SU-DHL-6 (cell line): ENCODE measurements around the gene OSBPL6.

Experiments used
- EZH2phosphoT487 ChIP-seq: fragments of 200-600 bp; sonication (generic), shearing (Covaris generic); conservative IDR thresholded peaks from 2 replicates; pipeline ENCODE4 v1.6.1; 2018; ENCODE audit warnings: mild to moderate bottlenecking, antibody characterized with exemption, low read length, moderate library complexity, mixed read lengths
- TF ChIP-seq, protein P1 (sequence below): fragments of 200-600 bp; sonication (generic); IDR thresholded peaks from one replicate; pipeline ENCODE4 v1.5.1; 2017; ENCODE audit warnings: antibody characterized with exemption, mild to moderate bottlenecking, low read length, moderate library complexity; ENCODE audit not compliant: insufficient read depth, poor library complexity, severe bottlenecking

- TF ChIP-seq, protein P1, sequence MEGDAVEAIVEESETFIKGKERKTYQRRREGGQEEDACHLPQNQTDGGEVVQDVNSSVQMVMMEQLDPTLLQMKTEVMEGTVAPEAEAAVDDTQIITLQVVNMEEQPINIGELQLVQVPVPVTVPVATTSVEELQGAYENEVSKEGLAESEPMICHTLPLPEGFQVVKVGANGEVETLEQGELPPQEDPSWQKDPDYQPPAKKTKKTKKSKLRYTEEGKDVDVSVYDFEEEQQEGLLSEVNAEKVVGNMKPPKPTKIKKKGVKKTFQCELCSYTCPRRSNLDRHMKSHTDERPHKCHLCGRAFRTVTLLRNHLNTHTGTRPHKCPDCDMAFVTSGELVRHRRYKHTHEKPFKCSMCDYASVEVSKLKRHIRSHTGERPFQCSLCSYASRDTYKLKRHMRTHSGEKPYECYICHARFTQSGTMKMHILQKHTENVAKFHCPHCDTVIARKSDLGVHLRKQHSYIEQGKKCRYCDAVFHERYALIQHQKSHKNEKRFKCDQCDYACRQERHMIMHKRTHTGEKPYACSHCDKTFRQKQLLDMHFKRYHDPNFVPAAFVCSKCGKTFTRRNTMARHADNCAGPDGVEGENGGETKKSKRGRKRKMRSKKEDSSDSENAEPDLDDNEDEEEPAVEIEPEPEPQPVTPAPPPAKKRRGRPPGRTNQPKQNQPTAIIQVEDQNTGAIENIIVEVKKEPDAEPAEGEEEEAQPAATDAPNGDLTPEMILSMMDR = no peak
- TF ChIP-seq EZH2phosphoT487 = no peak
Observed at GRCh38 chr2:178152033-178152432, 42.3 kb upstream of the OSBPL6 start.
